NCI-H345 treated with DMSO at 0.1 percent for 48 hours (cell line): ENCODE results near the gene CYB5D1.
"Not testable (repeated sequence)": the region's sequence is repeated elsewhere in the genome, so short reads cannot be mapped to it uniquely, and the experiment has no call there.

Source experiments
- DNase-seq: peaks from one replicate; lab custom pipeline; 2025; ENCODE audit not compliant: unreplicated experiment; lab: John Stamatoyannopoulos, UW

CYB5D1 gene

GRCh38 chr17:7854851-7855659, 2.7 kb upstream of the CYB5D1 start, which contains the start of gene TMEM88:
TSS of gene TMEM88 (plus strand) at chr17:7855066. CDS start at chr17:7855075, 9 bp downstream.
- DNase-seq = no peak

DNA sequence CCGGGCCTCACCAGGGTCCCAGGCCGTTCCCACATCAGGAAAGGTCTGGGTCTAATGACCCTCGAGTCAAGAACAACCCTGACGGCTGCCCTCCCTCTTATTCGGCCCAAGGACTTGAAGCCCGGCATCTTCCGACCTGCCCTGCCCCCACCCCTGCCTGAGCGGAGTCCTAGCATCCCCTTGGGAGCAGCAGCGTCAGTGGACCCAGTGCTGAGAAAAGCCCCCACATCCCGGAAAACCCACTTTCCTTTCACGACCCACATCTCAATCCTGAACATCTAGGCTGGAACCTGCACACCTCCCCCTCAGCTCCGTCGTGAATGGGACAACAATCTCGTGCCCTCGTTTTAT, 2.2 kb upstream of the CYB5D1 start:
- no peak for DNase-seq

DNA sequence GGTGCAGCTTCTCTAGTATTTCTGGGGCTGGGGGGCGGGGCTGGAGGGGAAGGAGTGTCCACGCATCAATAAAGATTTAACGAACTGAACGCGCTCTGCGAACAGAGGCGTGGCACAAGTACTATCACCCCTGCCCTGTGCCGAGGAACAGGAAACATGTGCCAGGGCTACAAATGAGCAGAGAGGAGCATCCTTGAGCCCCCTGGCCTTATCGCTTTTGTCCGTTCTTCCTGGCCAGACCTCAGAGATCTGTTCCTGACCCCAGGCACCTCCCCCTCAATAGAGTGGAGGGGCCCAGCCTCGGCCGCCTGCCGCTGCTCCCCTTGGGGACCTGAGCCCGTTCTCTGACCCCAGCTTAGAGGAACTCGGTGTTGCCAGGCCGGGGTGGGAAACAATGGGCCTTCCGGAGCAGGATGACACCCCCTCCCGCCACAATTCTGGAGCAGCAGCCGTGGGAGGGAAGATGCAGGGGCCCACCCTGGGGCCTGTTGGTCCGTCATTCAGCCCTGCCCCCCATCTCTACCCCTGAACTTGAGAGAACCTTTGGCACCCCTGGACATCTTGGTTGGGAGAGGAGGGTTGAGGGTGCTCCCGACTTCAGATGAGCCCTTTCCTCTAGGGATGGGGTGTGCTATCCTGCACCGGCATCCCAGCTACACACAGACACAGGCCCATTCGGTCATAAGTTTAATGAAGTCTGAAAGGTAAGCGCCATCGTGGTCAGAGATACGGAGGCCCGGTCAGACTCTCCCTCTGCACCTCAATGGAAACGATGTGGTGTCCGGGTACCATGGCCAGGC, 1.6 kb upstream of the CYB5D1 start:
- no peak for DNase-seq

- DNase-seq = peak; percentile 95
These were observed 741 bp upstream of the CYB5D1 start, which contains the start of gene NAA38 for GRCh38 chr17:7856811-7857712. TSS of gene NAA38 (minus strand) at chr17:7857559. CDS start at chr17:7857463, 96 bp downstream.

- no peak for DNase-seq
These were observed 663 bp downstream of the CYB5D1 start for GRCh38 chr17:7858522-7858810.

DNA sequence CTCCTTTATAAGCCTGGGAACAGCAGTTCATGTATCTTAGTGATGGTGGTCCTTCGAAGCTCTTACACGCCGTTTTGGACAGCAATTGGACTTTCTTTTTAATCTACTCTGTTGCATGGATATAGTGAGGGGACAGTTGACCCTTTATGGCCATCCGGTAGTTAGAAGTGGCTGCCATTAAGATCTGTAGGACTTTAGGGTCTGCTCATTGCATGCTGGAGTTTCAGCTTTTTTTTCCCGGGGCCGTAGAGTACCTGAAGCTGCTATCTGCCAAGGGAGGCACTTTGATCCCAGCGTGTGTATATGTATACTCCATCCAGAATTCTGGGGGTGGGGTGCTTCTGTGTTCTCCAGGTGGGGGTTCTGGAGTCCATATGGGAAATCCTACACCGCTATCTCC, 1.2 kb downstream of the CYB5D1 start:
- DNase-seq = no peak

- DNase-seq = peak; percentile 15
These were observed 5.1 kb downstream of the CYB5D1 start for GRCh38 chr17:7862692-7863437.

- not testable (repeated sequence) for DNase-seq
These were observed 6.6 kb downstream of the CYB5D1 start for GRCh38 chr17:7864384-7864783.

DNA sequence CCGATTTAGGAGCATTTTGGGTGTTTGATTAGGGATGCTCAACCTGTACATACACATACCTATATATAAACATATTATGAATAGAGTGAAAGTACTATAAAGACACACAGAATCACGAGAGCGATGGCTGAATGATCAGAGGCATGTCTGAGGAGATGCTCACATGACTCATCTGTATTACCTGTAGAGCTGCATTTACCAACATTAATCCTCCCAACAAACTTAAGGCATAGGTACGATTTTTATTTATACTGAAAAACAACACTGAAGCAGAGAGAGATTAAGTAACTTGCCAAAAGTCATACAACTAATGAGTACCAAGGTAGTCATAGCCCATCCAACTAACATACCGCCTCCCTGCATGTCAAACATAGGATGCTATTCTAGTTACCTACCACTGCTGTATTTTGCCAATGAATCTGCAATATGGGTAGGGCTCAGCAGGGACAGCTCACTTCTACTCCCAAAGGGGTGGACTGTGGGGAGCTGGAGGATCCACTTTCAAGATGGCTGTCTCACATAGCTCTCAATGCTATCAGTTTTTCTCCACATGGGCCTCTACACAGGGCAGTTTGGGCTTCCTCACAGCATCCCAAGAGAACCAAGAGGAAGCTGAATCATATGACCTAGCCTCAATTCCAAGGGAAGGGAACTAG, 7.3 kb downstream of the CYB5D1 start:
- DNase-seq = no peak

DNA sequence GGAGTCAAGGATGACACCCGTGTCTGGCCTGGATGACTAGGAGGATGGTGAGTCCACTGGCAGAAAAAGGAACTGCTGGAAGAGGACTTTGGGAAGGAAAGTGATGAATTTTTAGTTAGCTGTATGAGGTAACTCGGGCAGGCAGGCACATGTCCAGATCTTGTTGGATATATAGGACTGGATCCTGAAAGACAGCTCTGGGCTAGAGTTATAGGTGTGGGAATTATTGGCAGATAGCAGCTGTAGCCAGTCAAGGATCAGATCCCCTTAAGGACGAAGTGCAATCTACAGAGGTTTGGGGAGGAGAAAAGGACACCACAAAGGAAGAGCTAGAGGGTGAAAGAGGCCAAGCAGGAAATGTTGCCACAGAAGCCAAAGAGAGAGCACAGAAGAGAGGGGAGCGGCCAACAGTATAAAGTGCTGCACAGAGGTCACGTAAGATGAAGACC, 10.1 kb downstream of the CYB5D1 start:
- DNase-seq = no peak

GRCh38 chr17:7873051-7873450, 15.2 kb downstream of the CYB5D1 start:
- no peak for DNase-seq

DNA sequence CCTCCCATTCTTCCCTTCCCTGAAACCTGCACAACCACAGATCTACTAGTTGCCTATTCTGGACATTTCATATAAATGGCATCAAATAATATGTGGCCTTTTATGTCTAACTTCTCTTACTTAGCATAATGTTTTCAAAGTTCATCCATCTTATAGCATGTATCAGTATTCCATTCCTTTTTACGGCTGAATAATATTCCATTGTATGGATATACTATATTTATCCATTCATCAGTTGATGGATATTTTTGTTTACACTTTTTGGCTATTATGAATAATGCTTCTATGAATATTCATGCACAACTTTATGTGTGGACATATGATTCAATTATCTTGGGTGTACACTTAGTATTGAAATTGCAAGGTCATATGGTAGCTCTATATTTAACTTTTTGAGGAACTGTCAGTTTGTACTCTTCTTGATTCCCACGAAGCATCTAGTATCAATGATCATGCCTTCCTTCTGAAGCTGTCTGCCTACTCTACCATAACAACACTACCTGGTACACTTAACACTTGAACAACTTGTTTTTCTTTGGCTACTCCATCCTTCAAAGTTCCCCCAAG, 18.1 kb downstream of the CYB5D1 start:
- DNase-seq = no peak

DNA sequence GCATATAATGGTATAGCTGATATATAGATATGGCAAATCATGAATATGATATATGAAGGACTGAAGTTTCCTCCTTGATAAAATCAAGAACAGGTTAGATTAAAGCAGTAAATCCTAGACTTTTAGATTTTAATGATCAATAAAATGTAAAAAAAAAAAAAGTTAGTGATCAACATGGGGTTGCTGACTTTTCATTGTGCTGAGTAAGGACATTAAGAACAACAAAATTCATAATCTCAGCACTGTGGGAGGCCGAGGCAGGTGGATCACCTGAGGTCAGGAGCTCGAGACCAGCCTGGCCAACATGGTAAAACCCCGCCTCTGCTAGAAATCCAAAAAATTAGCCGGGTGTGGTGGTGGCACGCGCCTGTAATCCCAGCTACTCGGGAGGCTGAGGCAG, 20.4 kb downstream of the CYB5D1 start:
- no peak for DNase-seq

- DNase-seq = no peak
These were observed 22.5 kb downstream of the CYB5D1 start for GRCh38 chr17:7880076-7880868.

DNA sequence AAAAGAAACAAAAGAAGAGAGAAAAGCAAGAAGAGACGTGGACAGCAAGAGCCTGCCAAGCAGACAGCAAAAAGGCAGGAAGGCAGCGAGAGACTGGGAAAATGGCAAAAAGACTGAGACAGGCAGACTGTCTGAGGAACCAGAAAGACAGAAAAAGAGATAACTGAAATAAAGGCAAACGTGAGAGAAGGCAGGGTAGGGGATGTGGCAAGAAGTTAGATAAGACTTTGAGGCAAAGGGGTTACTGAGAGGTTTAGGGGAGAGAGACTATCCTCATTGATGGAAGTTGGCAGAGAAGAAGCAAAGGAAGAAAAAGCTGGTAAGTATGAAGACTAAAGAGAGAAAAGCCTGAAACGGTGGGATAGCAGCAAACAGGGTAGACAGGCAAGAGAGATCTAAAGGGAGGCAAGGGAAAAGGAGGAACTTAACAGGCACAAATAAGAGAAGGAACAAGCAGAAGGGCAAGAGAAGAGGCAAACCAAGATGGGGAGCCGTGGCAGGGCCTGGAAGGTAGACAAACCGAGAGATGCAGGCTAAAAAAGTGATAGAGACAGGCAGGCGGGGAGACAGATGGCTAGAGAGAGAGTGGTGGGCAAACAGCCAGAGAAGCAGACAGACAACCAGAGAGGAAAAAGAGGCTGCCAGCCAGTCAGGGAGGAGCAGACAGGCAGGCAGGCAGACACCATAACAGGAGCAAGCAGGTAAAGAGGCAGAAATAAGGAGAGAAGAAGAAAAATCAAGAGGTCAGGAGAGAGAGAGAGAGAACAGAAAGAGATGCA, 23.7 kb downstream of the CYB5D1 start:
- peak; percentile 12 for DNase-seq

GRCh38 chr17:7882068-7882467, 24.3 kb downstream of the CYB5D1 start:
- no peak for DNase-seq

DNA sequence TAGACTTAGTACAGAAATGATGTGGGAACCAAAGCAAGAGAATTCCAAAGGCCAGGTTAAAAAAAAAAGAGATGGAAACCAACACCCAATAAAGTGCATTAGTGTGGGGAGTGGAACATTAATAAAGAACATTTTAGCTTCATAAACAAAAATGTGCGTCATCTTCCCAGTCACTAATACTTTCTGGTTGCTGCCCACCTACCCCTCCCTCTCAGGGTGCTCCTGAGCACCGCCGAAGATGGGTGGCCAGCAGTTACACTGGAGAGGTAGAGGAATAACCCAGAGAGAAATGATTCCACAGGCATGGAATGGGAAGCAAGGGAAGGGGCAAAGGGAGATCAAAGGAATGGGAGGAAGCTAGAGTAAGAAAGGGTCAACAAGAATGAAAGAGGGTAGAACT, 24.8 kb downstream of the CYB5D1 start:
- DNase-seq = no peak

GRCh38 chr17:7883781-7884386, 26.1 kb downstream of the CYB5D1 start:
- DNase-seq = no peak
